HG03565 (cell line): ENCODE measurements around the gene ACIN1.

ENCODE experiments used
- ATAC-seq: cut with Tn5 transposase; IDR thresholded peaks from one replicate; pipeline ENCODE4 v1.9.1; 2021; ENCODE audit warnings: mild to moderate bottlenecking, moderate library complexity; ENCODE audit not compliant: unreplicated experiment

The ACIN1 gene

GRCh38 chr14:23125011-23125410 is 30.1 kb upstream of the ACIN1 start:
- no peak for ATAC-seq

GRCh38 chr14:23124337-23124954 is 29.5 kb upstream of the ACIN1 start:
- ATAC-seq: no peak

- ATAC-seq: no peak
These were observed 28.5 kb upstream of the ACIN1 start for GRCh38 chr14:23123419-23123818.

- ATAC-seq: no peak
These were observed 27.1 kb upstream of the ACIN1 start for GRCh38 chr14:23122086-23122485.

- no peak for ATAC-seq
These were observed 26.4 kb upstream of the ACIN1 start for GRCh38 chr14:23121361-23121771.

- no peak for ATAC-seq
These were observed 25.8 kb upstream of the ACIN1 start for GRCh38 chr14:23120541-23121251.

GRCh38 chr14:23119363-23120327 is 24.7 kb upstream of the ACIN1 start:
- ATAC-seq: no peak

GRCh38 chr14:23118506-23119362 is 23.8 kb upstream of the ACIN1 start, which contains the start of gene CEBPE:
Gene CEBPE (minus strand): TSS chr14:23119255. CDS start chr14:23119091, 164 bp downstream.
- ATAC-seq: no peak

- ATAC-seq: no peak
These were observed 22.6 kb upstream of the ACIN1 start for GRCh38 chr14:23117371-23118020.

GRCh38 chr14:23115918-23116317 is 21.0 kb upstream of the ACIN1 start:
- ATAC-seq: no peak

- no peak for ATAC-seq
These were observed 20.2 kb upstream of the ACIN1 start for GRCh38 chr14:23115039-23115731.

- ATAC-seq: no peak
These were observed 19.7 kb upstream of the ACIN1 start for GRCh38 chr14:23114669-23115038.

- ATAC-seq: no peak
These were observed 19.2 kb upstream of the ACIN1 start for GRCh38 chr14:23114120-23114458.

GRCh38 chr14:23113431-23114119 is 18.6 kb upstream of the ACIN1 start:
- no peak for ATAC-seq

- ATAC-seq: no peak
These were observed 17.6 kb upstream of the ACIN1 start for GRCh38 chr14:23112359-23113178.

GRCh38 chr14:23110579-23111365 is 15.8 kb upstream of the ACIN1 start:
- no peak for ATAC-seq

GRCh38 chr14:23109769-23110168 is 14.8 kb upstream of the ACIN1 start:
- ATAC-seq: no peak
